Measurements from ENCODE around the gene P4HB.

Gene P4HB

DNA sequence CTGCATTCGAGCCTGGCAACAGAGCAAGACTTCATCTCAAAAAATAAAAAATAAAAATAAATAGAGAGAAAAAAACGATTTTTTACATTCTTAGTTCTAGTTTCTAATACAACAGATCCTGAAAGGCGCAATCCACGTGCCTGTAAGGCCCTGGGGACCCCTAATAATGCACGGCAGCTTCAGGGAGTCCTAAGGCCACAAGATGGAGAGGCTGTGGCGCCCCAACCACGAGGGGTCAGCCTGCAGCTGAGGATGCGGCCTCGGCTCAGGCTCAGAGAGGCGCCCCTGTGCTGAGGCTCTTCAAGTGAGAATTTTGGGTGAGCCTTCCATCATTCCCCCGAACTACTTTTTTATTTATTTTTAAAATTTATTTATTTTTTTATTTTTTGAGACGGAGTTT, 10.9 kb downstream of the P4HB start:
- ChIA-PET CTCF (interaction anchor here (0.6 kb wide), 1 partner anchor 610 kb away, joined by 3 read pairs; no protein-coding TSS in a partner anchor), POLR2A (ENCODE audit: low non-redundant PET) (no interaction called here)
- no peak for DNase-seq (ENCODE audit: low spot score)
- TF ChIP-seq, protein P1, sequence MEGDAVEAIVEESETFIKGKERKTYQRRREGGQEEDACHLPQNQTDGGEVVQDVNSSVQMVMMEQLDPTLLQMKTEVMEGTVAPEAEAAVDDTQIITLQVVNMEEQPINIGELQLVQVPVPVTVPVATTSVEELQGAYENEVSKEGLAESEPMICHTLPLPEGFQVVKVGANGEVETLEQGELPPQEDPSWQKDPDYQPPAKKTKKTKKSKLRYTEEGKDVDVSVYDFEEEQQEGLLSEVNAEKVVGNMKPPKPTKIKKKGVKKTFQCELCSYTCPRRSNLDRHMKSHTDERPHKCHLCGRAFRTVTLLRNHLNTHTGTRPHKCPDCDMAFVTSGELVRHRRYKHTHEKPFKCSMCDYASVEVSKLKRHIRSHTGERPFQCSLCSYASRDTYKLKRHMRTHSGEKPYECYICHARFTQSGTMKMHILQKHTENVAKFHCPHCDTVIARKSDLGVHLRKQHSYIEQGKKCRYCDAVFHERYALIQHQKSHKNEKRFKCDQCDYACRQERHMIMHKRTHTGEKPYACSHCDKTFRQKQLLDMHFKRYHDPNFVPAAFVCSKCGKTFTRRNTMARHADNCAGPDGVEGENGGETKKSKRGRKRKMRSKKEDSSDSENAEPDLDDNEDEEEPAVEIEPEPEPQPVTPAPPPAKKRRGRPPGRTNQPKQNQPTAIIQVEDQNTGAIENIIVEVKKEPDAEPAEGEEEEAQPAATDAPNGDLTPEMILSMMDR (conservative IDR thresholded peaks at IDR 0.05; ENCODE audit: low read depth) = no peak
- peak overlapping the region; percentile 100 for H3K27ac ChIP-seq

DNA sequence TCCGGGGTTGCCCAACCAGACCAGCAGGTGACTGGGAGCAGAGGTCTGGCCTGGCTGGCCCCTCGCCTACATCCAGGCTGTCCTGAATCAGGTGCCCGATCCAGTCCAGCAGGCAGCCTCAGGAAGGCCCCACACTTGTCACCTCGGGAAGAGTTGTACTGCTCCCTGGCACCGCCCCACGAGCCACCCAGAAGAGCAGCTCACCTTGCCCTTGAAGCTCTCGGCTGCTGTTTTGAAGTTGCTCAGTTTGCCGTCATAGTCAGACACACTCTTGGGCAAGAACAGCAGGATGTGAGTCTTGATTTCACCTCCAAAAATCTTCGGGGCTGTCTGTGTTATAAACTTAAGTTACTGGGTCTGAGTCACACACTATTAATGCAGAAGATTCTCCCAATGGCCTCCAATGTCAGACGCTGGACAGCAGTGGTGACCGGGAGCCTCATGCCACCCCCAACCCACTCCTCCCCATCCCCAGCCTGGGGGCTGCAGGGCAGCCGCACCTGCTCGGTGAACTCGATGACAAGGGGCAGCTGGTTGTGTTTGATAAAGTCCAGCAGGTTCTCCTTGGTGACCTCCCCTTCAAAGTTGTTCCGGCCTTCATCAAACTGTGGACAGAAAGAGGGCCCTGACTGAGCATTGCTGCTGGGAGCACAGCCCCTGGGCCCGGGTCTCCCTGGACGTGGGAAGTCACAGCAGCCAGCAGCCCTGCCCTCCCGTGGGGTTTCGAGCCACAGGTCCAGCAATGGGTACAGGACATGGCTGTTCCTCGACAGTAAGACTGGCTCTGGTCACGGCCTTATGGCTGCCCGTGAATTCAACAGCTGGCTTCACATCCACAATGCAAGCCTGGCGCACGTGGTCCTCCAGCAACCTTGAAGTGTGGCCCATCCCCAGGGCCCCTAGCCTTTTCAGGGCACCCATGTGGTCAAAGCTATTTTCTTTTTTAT, 13.3 kb downstream of the P4HB start:
- no peak for DNase-seq (ENCODE audit: low spot score)
- peak overlapping the region; percentile 100 for H3K27ac ChIP-seq
- ChIA-PET CTCF (interaction anchor here (0.6 kb wide), 1 partner anchor 11 kb away, joined by 3 read pairs; no protein-coding TSS in a partner anchor), POLR2A (ENCODE audit: low non-redundant PET) (no interaction called here)
- TF ChIP-seq, protein P1 (conservative IDR thresholded peaks at IDR 0.05; ENCODE audit: low read depth) = no peak

DNA sequence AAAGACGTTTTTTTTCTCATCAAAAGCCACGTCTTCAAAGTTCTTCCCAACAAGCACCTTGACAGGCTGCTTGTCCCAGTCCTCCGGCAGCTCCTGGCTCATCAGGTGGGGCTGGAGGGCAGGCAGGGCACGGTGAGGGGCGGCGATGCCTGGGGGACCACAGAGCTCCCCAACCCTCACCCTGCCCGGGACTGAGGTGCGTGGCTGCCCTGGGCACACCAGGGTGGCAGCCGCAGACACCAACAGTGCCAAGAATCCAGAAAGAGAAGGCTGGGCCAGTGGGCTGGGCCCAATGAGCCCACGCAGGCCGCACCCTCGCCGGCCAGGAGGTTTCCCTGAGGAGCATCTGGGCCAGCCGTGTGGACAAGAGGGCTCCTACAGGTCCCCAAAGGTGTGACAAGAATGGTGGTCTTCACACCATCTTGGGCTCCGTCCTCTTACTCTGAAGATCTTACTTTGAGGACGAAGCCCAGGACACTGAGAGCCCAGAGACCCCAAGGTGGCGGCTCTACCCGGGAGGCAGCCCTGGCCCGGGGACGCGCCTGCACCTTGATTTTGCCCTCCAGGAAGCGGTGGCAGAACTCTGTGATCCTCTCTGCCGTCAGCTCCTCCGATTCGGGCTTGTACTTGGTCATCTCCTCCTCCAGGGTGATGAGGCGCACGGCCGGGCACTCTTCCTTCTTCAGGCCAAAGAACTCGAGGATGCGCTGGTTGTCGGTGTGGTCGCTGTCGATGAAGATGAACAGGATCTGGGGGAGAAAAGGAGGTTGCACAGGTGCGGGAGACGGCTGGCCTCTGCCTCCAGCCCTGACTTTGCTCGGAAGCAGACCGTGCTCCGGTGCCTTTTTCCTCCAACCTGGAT, 14.2 kb downstream of the P4HB start:
- ChIA-PET CTCF (interaction anchor here (0.6 kb wide), 1 partner anchor 12 kb away, joined by 3 read pairs; no protein-coding TSS in a partner anchor), POLR2A (ENCODE audit: low non-redundant PET) (no interaction called here)
- no peak for DNase-seq (ENCODE audit: low spot score)
- TF ChIP-seq, protein P1 (conservative IDR thresholded peaks at IDR 0.05; ENCODE audit: low read depth) = no peak
- peak overlapping the region; percentile 100 for H3K27ac ChIP-seq

DNA sequence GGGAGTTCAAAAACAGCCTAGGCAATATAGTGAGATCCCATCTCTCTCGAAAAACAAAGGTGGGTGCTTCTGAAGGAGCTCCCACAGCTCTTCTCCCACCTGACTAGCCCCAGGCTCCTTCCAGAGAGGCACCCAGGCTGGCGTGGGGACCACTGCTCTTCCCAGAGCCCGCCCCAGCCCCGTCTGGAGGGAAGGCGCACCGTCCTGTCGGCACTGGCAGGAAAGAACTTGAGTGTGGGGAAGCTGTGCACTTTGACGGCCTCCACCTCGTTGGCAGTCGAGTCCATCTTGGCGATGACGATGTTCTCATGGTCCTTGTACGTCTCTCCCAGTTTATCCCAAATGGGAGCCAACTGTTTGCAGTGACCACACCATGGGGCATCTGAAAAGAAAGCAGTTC, 15.0 kb downstream of the P4HB start:
- H3K27ac ChIP-seq = peak overlapping the region; percentile 100
- ChIA-PET CTCF (no interaction called here), POLR2A (ENCODE audit: low non-redundant PET) (no interaction called here)
- TF ChIP-seq, protein P1 (conservative IDR thresholded peaks at IDR 0.05; ENCODE audit: low read depth) = no peak
- DNase-seq (ENCODE audit: low spot score) = no peak

DNA sequence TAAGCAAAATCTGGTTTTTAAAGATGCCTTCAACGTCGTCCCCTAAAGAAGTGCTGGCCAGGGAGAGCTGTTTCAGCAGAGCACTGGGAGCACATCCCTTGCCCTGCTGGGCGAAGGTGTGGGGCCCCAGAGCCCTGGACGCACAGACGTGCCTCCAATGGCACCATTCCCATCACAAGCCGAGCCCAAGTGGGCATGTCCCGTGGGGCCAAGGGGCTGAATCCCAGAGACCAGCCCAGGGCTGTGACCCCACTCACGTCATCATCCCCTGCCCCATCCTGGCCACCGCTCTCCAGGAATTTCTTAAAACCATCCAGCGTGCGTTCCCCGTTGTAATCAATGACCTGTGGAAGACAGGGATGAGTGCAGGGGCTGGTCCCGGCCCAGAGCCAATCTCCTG, 15.4 kb downstream of the P4HB start:
- ChIA-PET POLR2A (ENCODE audit: low non-redundant PET) (no interaction called here), CTCF (no interaction called here)
- TF ChIP-seq, protein P1 (conservative IDR thresholded peaks at IDR 0.05; ENCODE audit: low read depth) = no peak
- H3K27ac ChIP-seq = peak overlapping the region; percentile 100
- DNase-seq (ENCODE audit: low spot score) = no peak

DNA sequence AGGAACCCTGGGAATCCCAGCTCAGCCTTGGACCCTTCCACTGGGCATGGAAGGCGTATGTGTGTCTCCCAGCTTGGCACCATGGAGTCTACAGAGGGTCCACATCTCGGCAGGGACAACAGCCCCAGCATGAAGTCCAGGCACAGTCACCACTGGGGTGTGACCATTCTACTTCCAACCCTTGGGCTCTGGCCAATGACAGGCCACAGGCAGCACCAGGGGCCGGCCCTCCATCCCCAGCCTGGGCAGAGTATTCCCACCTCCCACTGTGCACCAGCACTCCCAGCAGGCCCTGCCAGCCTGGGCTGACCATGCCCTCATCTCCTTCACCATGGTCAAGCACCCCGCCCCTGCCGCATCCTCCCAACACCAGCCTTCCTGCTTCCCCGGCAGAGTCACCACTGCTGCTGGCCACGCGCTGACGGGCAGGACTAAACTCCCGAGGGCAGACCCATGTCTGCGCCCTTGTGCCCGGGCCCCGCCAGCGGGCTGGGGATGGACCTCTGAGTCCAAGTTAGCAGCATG, 15.9 kb downstream of the P4HB start:
- peak overlapping the region; percentile 100 for H3K27ac ChIP-seq
- ChIA-PET CTCF (interaction anchor here (0.6 kb wide), 1 partner anchor 138 kb away, joined by 4 read pairs; no protein-coding TSS in a partner anchor), POLR2A (ENCODE audit: low non-redundant PET) (interaction anchor here (0.6 kb wide), 1 partner anchor 109 kb away, joined by 5 read pairs; no protein-coding TSS in a partner anchor)

More for the DNA sequence above, 15.9 kb downstream of the P4HB start:
- TF ChIP-seq, protein P1 (conservative IDR thresholded peaks at IDR 0.05; ENCODE audit: low read depth) = no peak
- DNase-seq (ENCODE audit: low spot score) = no peak
